T-cell (primary cell): ENCODE data around the gene VAX1. TPM values are rescaled to one million over a fixed set of nuclear protein-coding genes. Genes with fewer than 3 reads are reported as not detected.

Experiments used
- ATAC-seq, 4 experiments: fragments of 200-7000 bp in 3 of 4; fragments of 150-1000 bp in 1 of 4; cut with Tn5 transposase; replicated peaks in 1 of 4; 1 replicate in 3 of 4; 2 replicates in 1 of 4; pipeline ENCODE4 v1.10.0; 2021; ENCODE audit warnings: moderate library complexity in 3 of 4, mild to moderate bottlenecking in 2 of 4, moderate number of reproducible peaks in 1 of 4
- CTCF ChIA-PET, 2 donors: fragments of 300-600 bp; sonication (Branson Sonifier 250); formaldehyde crosslinking; loops; one replicate each; lab custom pipeline; 2022; ENCODE audit warnings: antibody characterized with exemption in 2 of 2; lab: Charles Lee
- POLR2A ChIA-PET, 2 donors: fragments of 300-600 bp; sonication (Branson Sonifier 250); formaldehyde crosslinking; loops; one replicate each; lab custom pipeline; 2022; ENCODE audit warnings: antibody characterized with exemption in 2 of 2; lab: Charles Lee
- DNase-seq, 35 experiments: peaks; one replicate each; pipeline versions ENCODE4 v3.0.0 to v3.0.0-alpha.2; 2013 to 2023
- H3K27ac ChIP-seq: one replicate; pipeline ENCODE4 v1.5.1; 2013; ENCODE audit warnings: low read length
- H3K27me3 ChIP-seq, 2 experiments: replicated peaks in 1 of 2; 1 replicate in 1 of 2; 2 replicates in 1 of 2; pipeline versions ENCODE4 v1.6.1 to v1.7.0; 2013; ENCODE audit warnings: low read length in 1 of 2, mixed read lengths in 1 of 2; ENCODE audit not compliant: control insufficient read depth in 2 of 2, insufficient read depth in 2 of 2; ENCODE audit errors: extremely low read depth in 1 of 2
- H3K36me3 ChIP-seq, 2 donors: 1 replicate in 1 of 2; 2 replicates in 1 of 2; pipeline versions ENCODE4 v1.6.1 to v1.7.0; 2013; ENCODE audit warnings: low read length in 1 of 2; ENCODE audit not compliant: control insufficient read depth in 2 of 2, insufficient read depth in 1 of 2; ENCODE audit errors: extremely low read depth in 1 of 2
- H3K4me1 ChIP-seq, 2 experiments: 1 replicate in 1 of 2; 2 replicates in 1 of 2; pipeline versions ENCODE4 v1.6.1 to v1.7.0; 2013; ENCODE audit warnings: low read length in 2 of 2, mixed read lengths in 1 of 2; ENCODE audit not compliant: insufficient read depth in 2 of 2, control insufficient read depth in 1 of 2; ENCODE audit errors: extremely low read depth in 1 of 2
- H3K4me3 ChIP-seq, 2 donors: 1 replicate in 1 of 2; 2 replicates in 1 of 2; pipeline versions ENCODE4 v1.5.1 to v1.7.0; 2013; ENCODE audit warnings: mild to moderate bottlenecking in 2 of 2, low read length in 1 of 2, moderate library complexity in 1 of 2; ENCODE audit not compliant: control insufficient read depth in 1 of 2; ENCODE audit errors: extremely low read depth in 1 of 2
- H3K9me3 ChIP-seq: 2 replicates; pipeline ENCODE4 v1.7.0; 2013
- H3K27ac Mint-ChIP-seq, 2 donors: one replicate each; pipeline ENCODE4 v1.8.0; 2020 to 2021; ENCODE audit warnings: mild to moderate bottlenecking in 2 of 2, mixed read lengths in 2 of 2
- H3K27me3 Mint-ChIP-seq, 2 donors: one replicate each; pipeline ENCODE4 v1.8.0; 2021 to 2022; ENCODE audit warnings: mixed read lengths in 2 of 2
- H3K36me3 Mint-ChIP-seq: one replicate; pipeline ENCODE4 v1.8.0; 2021; ENCODE audit warnings: mixed read lengths
- H3K4me1 Mint-ChIP-seq, 3 donors: one replicate each; pipeline ENCODE4 v1.8.0; 2020 to 2022; ENCODE audit warnings: mixed read lengths in 3 of 3, mild to moderate bottlenecking in 1 of 3
- H3K4me3 Mint-ChIP-seq, 3 donors: one replicate each; pipeline ENCODE4 v1.8.0; 2020 to 2022; ENCODE audit warnings: mild to moderate bottlenecking in 3 of 3, mixed read lengths in 3 of 3, moderate library complexity in 3 of 3
- H3K9me3 Mint-ChIP-seq, 3 donors: one replicate each; pipeline ENCODE4 v1.8.0; 2020 to 2022; ENCODE audit warnings: mixed read lengths in 3 of 3
- WGBS: methylation state at CpG from one replicate; pipeline ENCODE4 v1.1.5; 2013; ENCODE audit warnings: missing lambda C conversion rate; ENCODE audit not compliant: insufficient coverage; 5-methylcytosine and 5-hydroxymethylcytosine counted together
- total RNA-seq, 35 experiments: library from RNA in 6 of 35; stranded (reverse) in 6 of 35; fragments of 120-200 nt in 1 of 35; gene quantifications; one replicate each; pipeline versions ENCODE4 v1.2.1 to v1.2.4 and lab custom pipeline; 2013 to 2026

The VAX1 gene
- total RNA-seq, 5 donors from 2014 or later (not counting 1 experiment from before 2014, with no cell fraction given), result not detected

GRCh38 chr10:117164592-117165537 is 26.8 kb upstream of the VAX1 start:
- H3K4me3 Mint-ChIP-seq, result peak overlapping the region in 1 of 3 donors; percentile 51
- no peak overlapping the region for H3K27ac ChIP-seq
- peaks cover 69 to 84% of the 10 kb centered on the region in 2 donors for H3K27me3 Mint-ChIP-seq
- ChIA-PET POLR2A (no interaction called here), CTCF (interaction anchor here in 1 of 2 donors (1.0 to 2.1 kb wide), 3 partner anchors 10 to 369 kb away, joined by 3 to 11 read pairs (median 3); no protein-coding TSS in a partner anchor)
- ATAC-seq, result no peak
- peak overlapping the region in 1 of 2 donors; percentile 31 for H3K27ac Mint-ChIP-seq
- H3K4me1 ChIP-seq, result peaks cover 2 to 52% of the 10 kb centered on the region in 2 experiments
- no peak overlapping the region for H3K4me3 ChIP-seq
- peaks cover 44 to 54% (median 53%) of the 10 kb centered on the region in 3 donors for H3K4me1 Mint-ChIP-seq
- H3K27me3 ChIP-seq, result peaks cover 33 to 65% of the 10 kb centered on the region in 2 experiments
- no peak for DNase-seq
- no peaks in the 10 kb centered on the region for H3K9me3 ChIP-seq
- WGBS, result 11% methylated on average over 26 of the region's 32 CpGs
- no peaks in the 10 kb centered on the region for H3K9me3 Mint-ChIP-seq
- H3K36me3 ChIP-seq, result no peaks in the 10 kb centered on the region
- H3K36me3 Mint-ChIP-seq, result no peaks in the 10 kb centered on the region

- peaks cover 2 to 51% of the 10 kb centered on the region in 2 experiments for H3K4me1 ChIP-seq
- DNase-seq (no peak), ATAC-seq (no peak)
- no peak overlapping the region for H3K27ac ChIP-seq
- no peaks in the 10 kb centered on the region for H3K9me3 ChIP-seq
- CTCF ChIA-PET, result interaction anchor here in 1 of 2 donors (1.3 to 2.1 kb wide), 2 partner anchors 11 to 368 kb away, joined by 3 to 11 read pairs; no protein-coding TSS in a partner anchor
- WGBS, result 10% methylated on average over 6 of the region's 16 CpGs
- peak overlapping the region in 1 of 2 donors; percentile 32 for H3K4me3 ChIP-seq
- Mint-ChIP-seq H3K4me3 (peak overlapping the region in 1 of 3 donors; percentile 51), H3K27ac (no peak overlapping the region), H3K9me3 (no peaks in the 10 kb centered on the region), H3K27me3 (peaks cover 69 to 84% of the 10 kb centered on the region in 2 donors), H3K4me1 (peaks cover 44 to 53% (median 49%) of the 10 kb centered on the region in 3 donors), H3K36me3 (no peaks in the 10 kb centered on the region)
- no peaks in the 10 kb centered on the region for H3K36me3 ChIP-seq
- peaks cover 32 to 63% of the 10 kb centered on the region in 2 experiments for H3K27me3 ChIP-seq
- POLR2A ChIA-PET, result no interaction called here
Observed at GRCh38 chr10:117163954-117164548, 26.0 kb upstream of the VAX1 start.

DNA sequence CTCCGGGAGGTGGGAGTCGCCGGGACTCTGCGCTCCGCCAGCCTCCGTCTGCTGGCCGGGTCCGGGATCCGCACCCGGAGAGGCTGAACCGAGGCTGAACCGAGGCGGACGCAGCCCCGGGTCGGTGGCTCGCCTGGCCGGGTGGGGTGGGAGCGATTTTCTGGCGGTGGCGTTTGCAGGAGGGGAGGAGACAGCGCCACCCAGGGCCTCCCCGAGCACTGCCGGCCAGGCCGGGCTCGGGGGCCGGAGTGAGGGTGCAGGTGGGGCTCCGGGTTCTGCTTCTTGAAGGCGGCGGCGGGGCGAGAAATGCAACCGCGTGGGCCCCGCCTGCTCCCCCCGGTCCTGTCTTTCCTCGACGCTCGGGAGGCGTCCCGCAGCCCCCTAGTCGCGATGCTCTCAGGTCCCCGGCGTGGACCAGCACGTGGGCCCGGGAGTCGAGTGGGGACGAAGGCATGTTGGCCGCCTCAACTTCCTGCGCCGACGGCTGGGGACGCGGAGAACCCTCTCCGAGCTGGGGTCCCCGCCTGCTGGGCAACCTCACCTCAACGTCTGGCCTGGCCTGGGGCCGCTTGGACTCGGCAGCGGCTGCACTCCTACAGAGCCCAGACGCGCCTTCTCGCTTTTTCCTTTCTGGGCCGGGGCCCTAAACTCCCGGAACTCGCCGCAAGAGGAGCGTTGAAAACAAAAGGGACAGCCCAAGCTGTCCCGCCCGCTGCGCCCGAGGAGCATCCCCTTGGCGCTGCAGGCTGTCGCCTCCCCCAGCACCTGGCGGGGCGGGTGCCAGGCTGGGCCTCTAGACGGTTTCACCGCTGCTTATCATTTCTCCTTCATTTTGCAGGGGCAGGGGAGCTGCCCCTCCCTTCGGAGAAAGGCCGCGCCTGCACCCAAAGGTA is 25.2 kb upstream of the VAX1 start:
- 3% methylated on average over 82 of the region's 82 CpGs for WGBS
- ChIA-PET POLR2A (interaction anchor here in 1 of 2 donors (0.6 kb wide), 1 partner anchor 126 kb away, joined by 5 read pairs; no protein-coding TSS in a partner anchor), CTCF (interaction anchor here in 1 of 2 donors (1.3 to 2.1 kb wide), 2 partner anchors 11 to 367 kb away, joined by 3 to 11 read pairs; no protein-coding TSS in a partner anchor)
- H3K27me3 Mint-ChIP-seq, result peaks cover 72 to 83% of the 10 kb centered on the region in 2 donors
- Histone ChIP-seq H3K27ac (no peak overlapping the region), H3K27me3 (peaks cover 32 to 57% of the 10 kb centered on the region in 2 experiments), H3K4me1 (peaks cover 2 to 44% of the 10 kb centered on the region in 2 experiments), H3K4me3 (peak overlapping the region in 1 of 2 donors; percentile 32), H3K36me3 (no peaks in the 10 kb centered on the region), H3K9me3 (no peaks in the 10 kb centered on the region)
- peaks cover 43 to 47% (median 44%) of the 10 kb centered on the region in 3 donors for H3K4me1 Mint-ChIP-seq
- H3K36me3 Mint-ChIP-seq, result no peaks in the 10 kb centered on the region
- ATAC-seq (no peak), DNase-seq (no peak)
- H3K9me3 Mint-ChIP-seq, result no peaks in the 10 kb centered on the region
- H3K4me3 Mint-ChIP-seq, result peak overlapping the region in 1 of 3 donors; percentile 74
- no peak overlapping the region for H3K27ac Mint-ChIP-seq

DNA sequence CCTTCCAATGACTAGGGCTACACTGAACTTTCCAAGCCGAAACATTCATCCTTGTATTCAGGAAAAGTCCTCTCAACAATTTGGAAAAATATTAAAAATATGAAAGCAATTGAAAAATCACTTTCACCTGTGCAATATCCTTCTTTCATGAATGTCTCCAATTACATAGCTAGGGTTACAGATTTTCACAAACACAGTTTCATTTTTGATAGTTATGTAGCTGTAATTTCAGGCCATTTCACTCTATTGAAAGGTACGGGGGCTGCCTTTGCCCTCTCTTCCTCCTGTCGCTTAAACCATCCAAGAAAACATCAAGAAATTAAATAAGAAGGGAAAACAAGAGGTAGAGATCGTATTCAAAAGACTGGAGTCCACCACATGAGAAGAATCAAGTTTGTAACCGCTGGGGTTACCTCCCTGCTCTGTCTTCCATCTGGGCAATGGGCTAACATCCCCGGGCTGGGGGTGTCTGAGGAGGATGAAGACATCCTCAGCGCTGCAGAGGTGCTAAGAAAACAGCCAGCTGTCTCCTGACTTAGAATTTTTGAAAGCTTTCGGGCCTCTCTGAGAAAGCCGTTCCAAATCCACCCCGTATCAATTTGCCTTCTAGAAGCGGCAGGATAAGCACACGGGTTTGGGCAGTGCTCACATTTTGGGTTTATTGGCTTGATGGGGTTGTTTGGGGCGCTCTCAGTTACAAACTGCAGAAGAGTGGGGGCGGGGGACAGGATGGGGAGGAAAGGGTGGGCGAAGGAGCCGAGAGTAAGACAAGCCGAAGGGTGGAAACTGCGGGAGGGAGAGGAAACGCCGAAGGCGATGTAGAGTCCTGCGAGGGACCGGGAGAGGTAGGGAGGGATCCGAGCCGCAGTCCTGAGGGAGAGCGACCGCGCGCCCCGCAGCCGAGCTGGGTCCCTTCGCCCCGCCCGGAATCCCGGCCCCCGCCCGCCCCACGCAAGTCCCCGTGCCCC is 24.3 kb upstream of the VAX1 start:
- H3K9me3 Mint-ChIP-seq, result no peaks in the 10 kb centered on the region
- peaks cover 78 to 85% of the 10 kb centered on the region in 2 donors for H3K27me3 Mint-ChIP-seq
- Histone ChIP-seq H3K27ac (no peak overlapping the region), H3K9me3 (no peaks in the 10 kb centered on the region), H3K36me3 (no peaks in the 10 kb centered on the region), H3K4me1 (peaks cover 2 to 34% of the 10 kb centered on the region in 2 experiments), H3K27me3 (peaks cover 33 to 50% of the 10 kb centered on the region in 2 experiments), H3K4me3 (no peak overlapping the region)
- peaks cover 39 to 42% (median 39%) of the 10 kb centered on the region in 3 donors for H3K4me1 Mint-ChIP-seq
- POLR2A ChIA-PET, result interaction anchor here in 1 of 2 donors (0.6 kb wide), 1 partner anchor 125 kb away, joined by 5 read pairs; no protein-coding TSS in a partner anchor
- H3K4me3 Mint-ChIP-seq, result peak overlapping the region; percentile 15 to 74 (median 54)
- no peaks in the 10 kb centered on the region for H3K36me3 Mint-ChIP-seq
- CTCF ChIA-PET, result interaction anchor here (0.5 to 2.1 kb wide), 3 partner anchors 12 to 33 kb away, joined by 4 to 11 read pairs (median 4); no protein-coding TSS in a partner anchor
- DNase-seq, result no peak
- ATAC-seq, result peak in 1 of 4 experiments; percentile 23
- 6% methylated on average over 33 of the region's 39 CpGs for WGBS
- peak overlapping the region in 1 of 2 donors; percentile 10 for H3K27ac Mint-ChIP-seq

DNA sequence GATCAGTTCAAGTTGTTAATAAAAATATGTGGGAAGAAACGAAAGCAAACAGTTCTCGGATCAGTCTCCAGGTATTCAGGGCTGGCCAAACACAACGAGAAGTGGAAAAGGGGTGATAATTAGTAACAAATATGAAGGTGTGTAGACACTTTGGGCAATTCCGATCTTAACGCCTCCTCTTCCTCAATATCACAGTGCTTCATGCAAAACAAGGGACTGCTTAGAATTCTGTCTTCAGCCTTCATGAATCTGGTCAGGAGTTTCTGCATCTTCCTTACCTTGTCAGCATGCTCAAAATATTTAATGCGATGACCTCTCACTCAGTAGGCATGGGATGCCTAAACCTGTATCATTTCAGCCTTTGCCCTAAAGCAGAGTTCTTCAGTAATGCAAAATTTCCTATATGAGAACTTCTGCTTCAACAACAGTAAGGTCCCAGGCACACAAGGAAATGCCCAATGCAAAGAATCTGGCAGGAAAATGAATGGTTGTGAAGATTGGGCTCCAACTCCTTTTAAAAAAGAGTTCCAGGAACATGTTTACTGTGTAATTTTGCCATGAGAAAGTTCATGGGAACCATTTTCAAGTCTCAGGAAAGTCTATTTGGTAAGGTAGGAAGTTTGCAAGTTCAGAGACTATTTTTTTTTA is 23.4 kb upstream of the VAX1 start:
- ChIA-PET CTCF (interaction anchor here in 1 of 2 donors (1.0 kb wide), 1 partner anchor 13 kb away, joined by 4 read pairs; no protein-coding TSS in a partner anchor), POLR2A (no interaction called here)
- no peaks in the 10 kb centered on the region for H3K36me3 ChIP-seq
- Mint-ChIP-seq H3K9me3 (no peaks in the 10 kb centered on the region), H3K27ac (peak overlapping the region in 1 of 2 donors; percentile 19), H3K36me3 (no peaks in the 10 kb centered on the region), H3K4me1 (peaks cover 30 to 34% (median 31%) of the 10 kb centered on the region in 3 donors), H3K27me3 (peaks cover 76 to 84% of the 10 kb centered on the region in 2 donors), H3K4me3 (peak overlapping the region in 1 of 3 donors; percentile 74)
- WGBS, result 40% methylated on average over 1 of the region's 6 CpGs
- ATAC-seq (no peak), DNase-seq (no peak)
- no peaks in the 10 kb centered on the region for H3K9me3 ChIP-seq
- peaks cover 2 to 29% of the 10 kb centered on the region in 2 experiments for H3K4me1 ChIP-seq
- no peak overlapping the region for H3K4me3 ChIP-seq
- H3K27me3 ChIP-seq, result peaks cover 37 to 41% of the 10 kb centered on the region in 2 experiments
- H3K27ac ChIP-seq, result no peak overlapping the region
